CD8-positive, alpha-beta memory T cell (primary cell): ENCODE results near the gene CLSTN2. TPM values are rescaled to one million over a fixed set of nuclear protein-coding genes. Genes with fewer than 3 reads are reported as not detected.

ENCODE experiments used
- CTCF ChIA-PET: fragments of 350-600 bp; sonication (Branson Sonifier 250); formaldehyde crosslinking; loops from one replicate; lab custom pipeline; 2021; ENCODE audit warnings: antibody characterized with exemption; lab: Charles Lee
- POLR2A ChIA-PET: fragments of 350-600 bp; sonication (Branson Sonifier 250); formaldehyde crosslinking; loops from one replicate; lab custom pipeline; 2021; ENCODE audit warnings: antibody characterized with exemption; lab: Charles Lee
- DNase-seq, 5 donors: peaks; one replicate each; pipeline versions ENCODE4 v3.0.0 to v3.0.0-alpha.2; 2020 to 2022; ENCODE audit warnings: mixed read lengths in 1 of 5
- H3K27ac ChIP-seq: one replicate; pipeline ENCODE4 v1.7.0; 2013; ENCODE audit warnings: low read depth, mild to moderate bottlenecking, low read length, moderate library complexity
- H3K27me3 ChIP-seq: 2 replicates; pipeline ENCODE4 v1.7.0; 2013; ENCODE audit warnings: low read length, mild to moderate bottlenecking; ENCODE audit not compliant: insufficient read depth, poor library complexity, severe bottlenecking
- H3K36me3 ChIP-seq: 2 replicates; pipeline ENCODE4 v1.7.0; 2013; ENCODE audit warnings: mild to moderate bottlenecking, low read length, moderate library complexity; ENCODE audit not compliant: insufficient read depth
- H3K4me1 ChIP-seq: 2 replicates; pipeline ENCODE4 v1.7.0; 2013; ENCODE audit warnings: mild to moderate bottlenecking, low read length, moderate library complexity; ENCODE audit not compliant: insufficient read depth
- H3K4me3 ChIP-seq: 2 replicates; pipeline ENCODE4 v1.7.0; 2013; ENCODE audit warnings: mild to moderate bottlenecking, low read length
- H3K9me3 ChIP-seq: 2 replicates; pipeline ENCODE4 v1.7.0; 2013; ENCODE audit warnings: mild to moderate bottlenecking, low read length
- H3K27ac Mint-ChIP-seq, 8 donors: one replicate each; pipeline ENCODE4 v1.8.0; 2020 to 2021; ENCODE audit warnings: mixed read lengths in 8 of 8, mild to moderate bottlenecking in 6 of 8, inconsistent platforms in 3 of 8, moderate library complexity in 3 of 8
- H3K27me3 Mint-ChIP-seq, 2 donors: one replicate each; pipeline ENCODE4 v1.8.0; 2020 to 2021; ENCODE audit warnings: mixed read lengths in 2 of 2, mild to moderate bottlenecking in 1 of 2, moderate library complexity in 1 of 2
- H3K36me3 Mint-ChIP-seq, 3 donors: one replicate each; pipeline ENCODE4 v1.8.0; 2020 to 2021; ENCODE audit warnings: mixed read lengths in 3 of 3, inconsistent platforms in 1 of 3, mild to moderate bottlenecking in 1 of 3
- H3K4me1 Mint-ChIP-seq, 3 donors: one replicate each; pipeline ENCODE4 v1.8.0; 2020 to 2021; ENCODE audit warnings: mixed read lengths in 3 of 3, inconsistent platforms in 1 of 3, mild to moderate bottlenecking in 1 of 3
- H3K4me3 Mint-ChIP-seq, 7 donors: one replicate each; pipeline ENCODE4 v1.8.0; 2020 to 2021; ENCODE audit warnings: mixed read lengths in 7 of 7, mild to moderate bottlenecking in 6 of 7, moderate library complexity in 4 of 7, inconsistent platforms in 2 of 7
- H3K9me3 Mint-ChIP-seq, 5 donors: one replicate each; pipeline ENCODE4 v1.8.0; 2020 to 2022; ENCODE audit warnings: mixed read lengths in 5 of 5, mild to moderate bottlenecking in 3 of 5, moderate library complexity in 2 of 5, inconsistent platforms in 1 of 5
- polyA plus RNA-seq: library from polyadenylated mRNA; unstranded; fragments of 300-500 nt; fragmentation: Illumina TruSeq; gene quantifications from one replicate; pipeline ENCODE4 v1.2.3, GENCODE V29; 2021
- total RNA-seq, 2 experiments: library from RNA; stranded (reverse); gene quantifications; one replicate each; pipeline ENCODE4 v1.2.3, GENCODE V29; 2021

CLSTN2 gene
- total and polyA plus RNA-seq, 3 experiments from 2014 or later: not detected

DNA sequence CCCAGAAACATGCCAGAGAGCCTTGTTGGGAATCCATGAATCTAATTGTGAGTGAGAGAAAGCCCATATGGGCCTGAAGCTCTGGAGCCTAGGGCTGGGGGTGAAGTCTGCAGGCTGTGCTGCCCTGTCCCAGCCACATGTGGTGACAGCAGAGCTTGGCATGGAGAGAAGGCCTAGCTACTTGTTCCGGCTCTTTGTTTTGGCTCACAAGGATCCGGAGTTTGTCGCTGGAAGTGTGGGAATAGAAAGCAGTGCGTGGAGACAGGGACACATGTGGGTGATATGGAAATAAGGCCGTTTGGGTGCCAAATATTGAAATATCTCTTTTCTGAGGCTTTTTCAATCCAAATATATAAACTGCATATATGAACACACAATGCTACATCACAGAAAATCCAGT, 78.2 kb downstream of the CLSTN2 start:
- no peaks in the 10 kb centered on the region for H3K27me3 ChIP-seq
- no peak overlapping the region for H3K27ac ChIP-seq
- no peaks in the 10 kb centered on the region for H3K36me3 ChIP-seq
- POLR2A ChIA-PET: no interaction called here
- Mint-ChIP-seq H3K9me3 (peaks cover 0 to 2% (median 0%) of the 10 kb centered on the region in 5 donors), H3K27me3 (peaks cover 4 to 7% of the 10 kb centered on the region in 2 donors), H3K27ac (no peak overlapping the region), H3K36me3 (peaks cover 0 to 2% (median 0%) of the 10 kb centered on the region in 3 donors), H3K4me3 (no peak overlapping the region), H3K4me1 (no peaks in the 10 kb centered on the region)
- no peaks in the 10 kb centered on the region for H3K4me1 ChIP-seq
- CTCF ChIA-PET: no interaction called here
- no peak overlapping the region for H3K4me3 ChIP-seq
- DNase-seq: no peak
- H3K9me3 ChIP-seq: no peaks in the 10 kb centered on the region

DNA sequence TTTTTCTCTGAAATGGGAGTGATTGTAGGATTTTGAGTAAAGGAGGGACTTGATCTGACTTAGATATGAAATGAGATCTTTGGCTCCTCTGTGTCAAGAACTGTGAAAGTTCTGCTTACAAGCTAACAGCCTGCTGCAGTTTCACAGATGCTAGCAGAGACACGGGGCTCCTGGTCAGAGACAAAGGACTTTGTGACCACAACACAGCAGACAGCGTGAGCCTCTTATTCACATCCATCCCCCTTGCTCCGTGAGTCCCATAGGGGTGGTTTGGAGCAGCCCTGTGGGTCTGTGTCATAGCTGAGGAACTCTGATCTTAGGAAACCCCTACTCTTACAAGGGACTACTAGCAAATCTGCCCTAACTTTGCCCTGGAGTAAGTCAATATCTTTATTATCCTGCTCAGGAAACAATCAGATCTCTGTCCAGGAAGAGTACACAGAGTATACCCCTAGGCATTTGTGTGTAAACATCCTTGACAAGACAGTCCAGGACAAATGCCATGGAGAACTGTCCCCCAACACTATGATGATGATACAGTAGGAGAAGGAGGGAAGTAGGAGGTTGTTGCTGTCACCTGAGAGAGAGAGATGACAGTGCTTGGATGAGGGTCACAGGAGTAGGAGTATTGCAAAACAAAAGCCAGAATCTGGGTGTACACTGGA, 80.0 kb downstream of the CLSTN2 start:
- H3K4me3 ChIP-seq: no peak overlapping the region
- no peaks in the 10 kb centered on the region for H3K4me1 Mint-ChIP-seq
- H3K9me3 Mint-ChIP-seq: peaks cover 0 to 2% (median 0%) of the 10 kb centered on the region in 5 donors
- CTCF ChIA-PET: no interaction called here
- peaks cover 0 to 2% (median 0%) of the 10 kb centered on the region in 3 donors for H3K36me3 Mint-ChIP-seq
- POLR2A ChIA-PET: no interaction called here
- H3K27me3 ChIP-seq: no peaks in the 10 kb centered on the region
- DNase-seq: no peak
- H3K9me3 ChIP-seq: no peaks in the 10 kb centered on the region
- H3K4me3 Mint-ChIP-seq: no peak overlapping the region
- H3K4me1 ChIP-seq: no peaks in the 10 kb centered on the region
- H3K27ac ChIP-seq: no peak overlapping the region
- H3K27me3 Mint-ChIP-seq: peaks cover 4 to 7% of the 10 kb centered on the region in 2 donors
- H3K36me3 ChIP-seq: no peaks in the 10 kb centered on the region
- no peak overlapping the region for H3K27ac Mint-ChIP-seq

DNA sequence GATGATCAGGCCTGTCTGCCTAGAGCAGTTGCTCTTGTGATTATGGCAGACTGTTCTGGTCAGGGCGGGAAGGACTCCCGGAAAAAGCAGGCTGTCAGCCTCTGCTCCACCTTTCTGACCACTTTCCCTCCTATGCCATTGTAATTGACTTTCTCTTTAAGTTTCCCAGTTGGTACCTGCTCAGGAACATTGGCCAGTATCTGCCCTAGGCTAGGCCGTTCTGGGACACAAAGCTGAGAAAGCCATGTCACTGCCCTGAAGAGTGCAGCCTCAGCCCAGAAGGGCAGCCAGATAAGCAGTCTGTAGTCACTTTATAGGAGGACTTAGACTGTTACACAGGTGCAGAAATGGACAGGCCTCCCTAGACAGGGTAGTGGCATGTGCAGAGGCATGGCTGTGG, 80.8 kb downstream of the CLSTN2 start:
- ChIA-PET CTCF (no interaction called here), POLR2A (no interaction called here)
- Mint-ChIP-seq H3K27ac (no peak overlapping the region), H3K4me1 (no peaks in the 10 kb centered on the region), H3K9me3 (peaks cover 0 to 2% (median 0%) of the 10 kb centered on the region in 5 donors), H3K27me3 (peaks cover 4 to 12% of the 10 kb centered on the region in 2 donors), H3K36me3 (peaks cover 0 to 2% (median 0%) of the 10 kb centered on the region in 3 donors), H3K4me3 (no peak overlapping the region)
- DNase-seq: no peak
- H3K9me3 ChIP-seq: no peaks in the 10 kb centered on the region
- H3K27ac ChIP-seq: no peak overlapping the region
- H3K36me3 ChIP-seq: no peaks in the 10 kb centered on the region
- no peaks in the 10 kb centered on the region for H3K27me3 ChIP-seq
- H3K4me1 ChIP-seq: no peaks in the 10 kb centered on the region
- H3K4me3 ChIP-seq: no peak overlapping the region

DNA sequence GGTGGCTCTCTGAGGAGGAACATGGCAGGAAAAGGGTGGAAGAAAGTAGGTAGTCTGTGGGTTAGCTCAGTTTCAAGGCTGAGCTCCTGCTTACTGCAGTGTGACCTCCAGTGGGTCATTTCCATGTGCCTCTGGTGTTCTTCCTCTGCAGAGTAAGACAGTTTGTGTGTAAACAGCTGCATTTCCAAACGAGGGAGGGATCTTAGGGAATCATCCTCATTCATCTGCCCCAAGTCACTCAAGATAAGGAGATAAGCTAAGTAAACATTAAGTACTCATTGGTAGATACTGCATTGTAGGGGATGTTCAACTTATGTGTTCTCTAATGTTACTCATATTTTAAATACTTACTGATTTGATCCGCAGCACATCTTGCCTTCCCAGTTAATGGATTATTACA, 83.6 kb downstream of the CLSTN2 start:
- Histone ChIP-seq H3K36me3 (no peaks in the 10 kb centered on the region), H3K4me3 (no peak overlapping the region), H3K27ac (no peak overlapping the region), H3K9me3 (no peaks in the 10 kb centered on the region), H3K27me3 (no peaks in the 10 kb centered on the region), H3K4me1 (no peaks in the 10 kb centered on the region)
- no peaks in the 10 kb centered on the region for H3K4me1 Mint-ChIP-seq
- H3K36me3 Mint-ChIP-seq: peaks cover 0 to 2% (median 0%) of the 10 kb centered on the region in 3 donors
- POLR2A ChIA-PET: no interaction called here
- H3K4me3 Mint-ChIP-seq: no peak overlapping the region
- no peak overlapping the region for H3K27ac Mint-ChIP-seq
- CTCF ChIA-PET: no interaction called here
- no peak for DNase-seq
- H3K9me3 Mint-ChIP-seq: peaks cover 0 to 1% (median 0%) of the 10 kb centered on the region in 5 donors
- peaks cover 3 to 6% of the 10 kb centered on the region in 2 donors for H3K27me3 Mint-ChIP-seq

DNA sequence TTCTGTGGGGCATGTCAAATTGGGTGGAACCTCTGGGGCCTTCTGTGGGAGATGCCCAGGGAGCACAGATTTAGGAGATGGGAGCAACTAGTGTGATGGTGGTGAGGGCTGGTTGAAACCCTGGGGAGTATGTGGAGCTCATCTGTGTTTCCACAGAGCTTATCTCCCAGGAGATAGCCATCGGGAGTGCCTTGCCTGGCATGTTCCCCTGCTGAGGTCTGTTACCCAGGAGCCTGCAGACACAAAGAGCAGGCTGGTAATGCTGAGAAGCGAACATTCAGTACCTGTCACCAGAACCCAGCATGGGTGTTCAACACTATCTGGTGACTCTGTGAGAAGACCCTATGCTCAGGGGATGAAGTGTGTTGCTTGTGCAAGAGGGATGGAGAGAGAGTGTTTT, 85.0 kb downstream of the CLSTN2 start:
- H3K36me3 ChIP-seq: no peaks in the 10 kb centered on the region
- no peaks in the 10 kb centered on the region for H3K4me1 ChIP-seq
- Mint-ChIP-seq H3K4me3 (no peak overlapping the region), H3K36me3 (no peaks in the 10 kb centered on the region), H3K4me1 (no peaks in the 10 kb centered on the region), H3K27ac (no peak overlapping the region), H3K27me3 (peaks cover 3 to 6% of the 10 kb centered on the region in 2 donors), H3K9me3 (peaks cover 0 to 1% (median 0%) of the 10 kb centered on the region in 5 donors)
- no peak overlapping the region for H3K27ac ChIP-seq
- ChIA-PET CTCF (no interaction called here), POLR2A (no interaction called here)
- no peak for DNase-seq
- H3K9me3 ChIP-seq: no peaks in the 10 kb centered on the region
- H3K4me3 ChIP-seq: no peak overlapping the region
- H3K27me3 ChIP-seq: no peaks in the 10 kb centered on the region

DNA sequence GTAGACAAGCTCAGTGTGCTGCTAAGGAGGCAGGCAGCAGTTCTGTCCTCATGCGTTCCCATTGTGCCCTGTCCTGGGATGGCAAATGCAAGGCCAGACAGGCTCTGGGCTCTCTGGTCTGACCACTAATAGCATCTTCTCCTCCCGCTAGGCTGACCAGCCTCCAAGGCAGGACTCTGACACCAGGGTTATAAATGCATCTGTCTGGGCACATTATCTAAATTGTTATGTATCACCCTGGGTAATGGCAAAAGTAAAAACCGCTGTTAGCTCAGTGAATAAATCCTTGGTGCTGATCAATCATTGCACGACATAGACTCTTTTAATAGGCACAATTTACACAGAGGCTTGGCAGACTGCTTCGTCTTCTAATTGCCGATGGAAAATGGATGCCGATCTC, 85.6 kb downstream of the CLSTN2 start:
- Mint-ChIP-seq H3K27me3 (peaks cover 3 to 6% of the 10 kb centered on the region in 2 donors), H3K9me3 (peaks cover 0 to 1% (median 0%) of the 10 kb centered on the region in 5 donors), H3K27ac (no peak overlapping the region), H3K36me3 (no peaks in the 10 kb centered on the region), H3K4me1 (no peaks in the 10 kb centered on the region), H3K4me3 (no peak overlapping the region)
- no peaks in the 10 kb centered on the region for H3K27me3 ChIP-seq
- no peak overlapping the region for H3K4me3 ChIP-seq
- no peaks in the 10 kb centered on the region for H3K4me1 ChIP-seq
- POLR2A ChIA-PET: no interaction called here
- CTCF ChIA-PET: interaction anchor here (0.9 kb wide), 1 partner anchor 10 kb away, joined by 3 read pairs; no protein-coding TSS in a partner anchor
- H3K9me3 ChIP-seq: no peaks in the 10 kb centered on the region
- no peaks in the 10 kb centered on the region for H3K36me3 ChIP-seq
- H3K27ac ChIP-seq: no peak overlapping the region
- DNase-seq: no peak

DNA sequence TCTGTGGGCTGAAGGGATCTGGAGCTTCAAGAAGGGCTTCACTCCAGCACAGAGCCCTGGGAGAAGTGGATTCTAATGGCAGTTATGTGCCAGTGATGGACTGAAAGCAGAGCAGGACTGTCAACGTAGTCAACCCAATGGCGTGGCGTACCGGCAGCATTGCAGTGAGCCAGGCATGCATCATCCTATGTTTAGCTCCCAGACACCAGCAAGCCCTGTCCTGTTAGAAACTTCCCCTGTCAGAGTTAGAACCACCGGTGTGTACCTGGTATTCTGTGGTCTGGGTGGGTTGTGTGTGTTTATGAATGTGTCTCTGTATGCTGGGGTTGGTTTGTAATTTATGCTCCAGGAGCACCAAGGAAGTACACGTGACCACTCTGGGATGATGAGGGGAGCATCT, 86.3 kb downstream of the CLSTN2 start:
- no peak overlapping the region for H3K27ac ChIP-seq
- H3K36me3 ChIP-seq: no peaks in the 10 kb centered on the region
- peaks cover 0 to 1% (median 0%) of the 10 kb centered on the region in 5 donors for H3K9me3 Mint-ChIP-seq
- no peaks in the 10 kb centered on the region for H3K36me3 Mint-ChIP-seq
- H3K27me3 ChIP-seq: no peaks in the 10 kb centered on the region
- no peaks in the 10 kb centered on the region for H3K4me1 ChIP-seq
- no peak overlapping the region for H3K4me3 ChIP-seq
- ChIA-PET POLR2A (no interaction called here), CTCF (interaction anchor here (0.9 kb wide), 1 partner anchor 9 kb away, joined by 3 read pairs; no protein-coding TSS in a partner anchor)
- no peaks in the 10 kb centered on the region for H3K9me3 ChIP-seq
- no peak overlapping the region for H3K27ac Mint-ChIP-seq
- H3K4me1 Mint-ChIP-seq: no peaks in the 10 kb centered on the region
- no peak overlapping the region for H3K4me3 Mint-ChIP-seq
- no peak for DNase-seq
- peaks cover 3 to 6% of the 10 kb centered on the region in 2 donors for H3K27me3 Mint-ChIP-seq

DNA sequence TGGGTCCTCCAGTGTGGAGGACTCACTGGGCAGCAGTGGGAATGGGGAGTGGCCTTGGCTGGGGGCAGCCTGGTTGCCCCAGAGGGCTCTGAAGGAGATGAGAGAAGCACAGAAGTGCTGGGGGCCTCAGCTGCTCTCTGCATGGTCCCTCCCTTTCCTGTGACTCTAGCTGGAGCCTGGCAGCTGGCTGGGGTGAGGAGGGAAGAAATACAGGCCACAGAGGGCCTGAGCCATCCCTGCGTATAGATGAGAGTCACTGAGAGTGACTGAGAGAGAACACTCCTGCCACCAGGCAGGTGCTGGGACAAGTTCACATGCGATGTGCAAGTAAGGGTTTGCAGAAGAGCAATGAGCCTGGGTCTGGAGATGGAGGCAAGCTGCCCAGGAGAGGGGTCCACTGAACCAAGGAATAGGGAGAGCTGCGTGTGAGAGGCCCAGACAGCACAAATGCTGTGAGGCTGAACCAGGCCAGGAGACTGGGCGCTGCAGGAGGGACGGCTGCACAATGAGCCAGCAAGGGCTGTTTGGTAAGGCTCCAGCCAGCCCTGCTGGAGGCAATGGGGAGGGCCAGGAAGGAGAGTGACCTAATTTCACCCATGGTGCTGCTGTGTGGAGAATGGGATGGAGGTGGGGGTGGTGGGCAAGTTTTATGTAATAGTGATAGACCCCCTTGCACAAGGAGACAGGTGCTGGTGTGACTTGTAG, 87.2 kb downstream of the CLSTN2 start:
- Mint-ChIP-seq H3K4me1 (no peaks in the 10 kb centered on the region), H3K9me3 (peaks cover 0 to 1% (median 0%) of the 10 kb centered on the region in 5 donors), H3K4me3 (peak overlapping the region in 1 of 7 donors; percentile 24), H3K27me3 (peaks cover 3 to 6% of the 10 kb centered on the region in 2 donors), H3K36me3 (no peaks in the 10 kb centered on the region), H3K27ac (no peak overlapping the region)
- Histone ChIP-seq H3K9me3 (no peaks in the 10 kb centered on the region), H3K4me1 (no peaks in the 10 kb centered on the region), H3K4me3 (no peak overlapping the region), H3K36me3 (no peaks in the 10 kb centered on the region), H3K27ac (no peak overlapping the region), H3K27me3 (no peaks in the 10 kb centered on the region)
- CTCF ChIA-PET: no interaction called here
- no peak for DNase-seq
- POLR2A ChIA-PET: no interaction called here
